Psoas muscle (tissue), 8 donors: Measurements from ENCODE around the gene PROSER2. TPM values are rescaled to one million over a fixed set of nuclear protein-coding genes. Genes with fewer than 3 reads are reported as not detected.

ENCODE experiments used
- ATAC-seq, 4 donors: fragments of 200-7000 bp; cut with Tn5 transposase; one replicate each; pipeline ENCODE4 v1.9.1; 2020; ENCODE audit warnings: moderate library complexity in 3 of 4, mild to moderate bottlenecking in 2 of 4
- DNase-seq, 2 donors: peaks; one replicate each; pipeline ENCODE4 v3.0.0-alpha.2; 2020
- H3K27ac ChIP-seq: fragments of 200-600 bp; one replicate; pipeline ENCODE4 v1.8.0; 2022
- H3K27me3 ChIP-seq, 3 donors: fragments of 200-600 bp in 1 of 3; one replicate each; pipeline versions ENCODE4 v1.6.1 to v1.8.0; 2013 to 2022; ENCODE audit warnings: low read length in 2 of 3, mild to moderate bottlenecking in 2 of 3, moderate library complexity in 1 of 3; ENCODE audit not compliant: insufficient read depth in 3 of 3
- H3K36me3 ChIP-seq, 2 donors: fragments of 200-600 bp in 1 of 2; one replicate each; pipeline versions ENCODE4 v1.6.1 to v1.8.0; 2013 to 2022; ENCODE audit warnings: low read depth in 1 of 2, mild to moderate bottlenecking in 1 of 2, moderate library complexity in 1 of 2; ENCODE audit not compliant: insufficient read depth in 1 of 2
- H3K4me1 ChIP-seq: fragments of 200-600 bp; one replicate; pipeline ENCODE4 v1.8.0; 2022
- H3K4me3 ChIP-seq: fragments of 200-600 bp; one replicate; pipeline ENCODE4 v1.8.0; 2022; ENCODE audit warnings: mild to moderate bottlenecking
- H3K9me3 ChIP-seq: fragments of 200-600 bp; one replicate; pipeline ENCODE4 v1.8.0; 2022
- WGBS, 3 donors: extraction: QIAGEN DNeasy Blood & Tissue Kit; methylation state at CpG; one replicate each; pipeline versions ENCODE4 v1.1.6 to v1.1.7; 2013; 5-methylcytosine and 5-hydroxymethylcytosine counted together
- intact Hi-C, 2 donors: fragments of 100-400 bp; cut with DNase I; formaldehyde crosslinking; loops; one replicate each; pipeline versions ENCODE4 v1.11.0 to v1.14.2; 2022
- polyA plus RNA-seq, 3 donors: library from polyadenylated mRNA; stranded (reverse); fragments of 200-250 nt; gene quantifications; one replicate each; pipeline ENCODE4 v1.2.3, GENCODE V29; 2013
- total RNA-seq, 4 donors: library from RNA; stranded (reverse); fragmentation: NEBNext Ultra II Directional in 2 of 4; extraction: Animal tissue kit (Norgen Biotek cat#: 25700) in 2 of 4; gene quantifications; one replicate each; pipeline versions ENCODE4 v1.2.1 to v1.2.4, GENCODE V29; 2021 to 2023
- TF ChIP-seq, protein P1 (sequence below): fragments of 200-600 bp; IDR thresholded peaks from one replicate; pipeline ENCODE4 v1.8.0; 2022; ENCODE audit warnings: antibody characterized with exemption
- donor health status: healthy with polysubstance abuse.
- donor health status: DM: no; HTN: no; CAD: no; lungs with moderate emphysema.
- donor health status: Bipolar disorder and iron deficiency.
- donor health status: healthy.
- donor health status: DM: yes; HTN: yes; CAD: no.
- donor health status: DM: no; HTN: no; CAD: no.
- donor health status: DM: no; HTN: no; CAD: no.
- donor health status: DM: yes; HTN: yes; CAD: no.

The PROSER2 gene
- total and polyA plus RNA-seq, 7 donors: 0.63 to 2.8 (median 1.2) TPM

DNA sequence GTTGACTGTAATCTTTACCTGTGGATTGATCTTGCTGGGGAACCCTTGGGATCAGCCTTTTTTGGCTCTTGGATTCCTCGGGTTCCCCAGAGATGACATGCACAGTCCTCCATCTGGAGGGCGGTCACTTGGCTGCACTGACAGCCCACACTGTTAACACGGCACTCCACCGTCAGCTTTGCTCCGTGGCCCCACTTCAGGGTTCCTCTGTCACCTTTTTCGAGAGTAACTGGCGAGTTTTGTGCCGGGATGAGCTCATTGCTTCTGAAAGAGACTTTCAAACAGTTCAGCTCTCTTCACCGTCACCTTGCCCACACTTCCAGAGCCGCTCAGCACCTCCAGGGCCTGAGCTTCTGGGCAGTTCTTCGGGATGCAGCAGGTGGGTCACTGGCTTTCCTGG, 42.4 kb downstream of the PROSER2 start:
- Histone ChIP-seq H3K27ac (no peak overlapping the region), H3K27me3 (no peaks in the 10 kb centered on the region), H3K4me1 (no peaks in the 10 kb centered on the region), H3K9me3 (no peaks in the 10 kb centered on the region), H3K4me3 (no peak overlapping the region), H3K36me3 (no peaks in the 10 kb centered on the region)
- WGBS, 3 donors: 76 to 80% (median 79%) methylated on average over 11 of the region's 11 CpGs
- no peak for DNase-seq
- intact Hi-C loops: no loop called here
- TF ChIP-seq, protein P1, sequence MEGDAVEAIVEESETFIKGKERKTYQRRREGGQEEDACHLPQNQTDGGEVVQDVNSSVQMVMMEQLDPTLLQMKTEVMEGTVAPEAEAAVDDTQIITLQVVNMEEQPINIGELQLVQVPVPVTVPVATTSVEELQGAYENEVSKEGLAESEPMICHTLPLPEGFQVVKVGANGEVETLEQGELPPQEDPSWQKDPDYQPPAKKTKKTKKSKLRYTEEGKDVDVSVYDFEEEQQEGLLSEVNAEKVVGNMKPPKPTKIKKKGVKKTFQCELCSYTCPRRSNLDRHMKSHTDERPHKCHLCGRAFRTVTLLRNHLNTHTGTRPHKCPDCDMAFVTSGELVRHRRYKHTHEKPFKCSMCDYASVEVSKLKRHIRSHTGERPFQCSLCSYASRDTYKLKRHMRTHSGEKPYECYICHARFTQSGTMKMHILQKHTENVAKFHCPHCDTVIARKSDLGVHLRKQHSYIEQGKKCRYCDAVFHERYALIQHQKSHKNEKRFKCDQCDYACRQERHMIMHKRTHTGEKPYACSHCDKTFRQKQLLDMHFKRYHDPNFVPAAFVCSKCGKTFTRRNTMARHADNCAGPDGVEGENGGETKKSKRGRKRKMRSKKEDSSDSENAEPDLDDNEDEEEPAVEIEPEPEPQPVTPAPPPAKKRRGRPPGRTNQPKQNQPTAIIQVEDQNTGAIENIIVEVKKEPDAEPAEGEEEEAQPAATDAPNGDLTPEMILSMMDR: no peak
- ATAC-seq: no peak

DNA sequence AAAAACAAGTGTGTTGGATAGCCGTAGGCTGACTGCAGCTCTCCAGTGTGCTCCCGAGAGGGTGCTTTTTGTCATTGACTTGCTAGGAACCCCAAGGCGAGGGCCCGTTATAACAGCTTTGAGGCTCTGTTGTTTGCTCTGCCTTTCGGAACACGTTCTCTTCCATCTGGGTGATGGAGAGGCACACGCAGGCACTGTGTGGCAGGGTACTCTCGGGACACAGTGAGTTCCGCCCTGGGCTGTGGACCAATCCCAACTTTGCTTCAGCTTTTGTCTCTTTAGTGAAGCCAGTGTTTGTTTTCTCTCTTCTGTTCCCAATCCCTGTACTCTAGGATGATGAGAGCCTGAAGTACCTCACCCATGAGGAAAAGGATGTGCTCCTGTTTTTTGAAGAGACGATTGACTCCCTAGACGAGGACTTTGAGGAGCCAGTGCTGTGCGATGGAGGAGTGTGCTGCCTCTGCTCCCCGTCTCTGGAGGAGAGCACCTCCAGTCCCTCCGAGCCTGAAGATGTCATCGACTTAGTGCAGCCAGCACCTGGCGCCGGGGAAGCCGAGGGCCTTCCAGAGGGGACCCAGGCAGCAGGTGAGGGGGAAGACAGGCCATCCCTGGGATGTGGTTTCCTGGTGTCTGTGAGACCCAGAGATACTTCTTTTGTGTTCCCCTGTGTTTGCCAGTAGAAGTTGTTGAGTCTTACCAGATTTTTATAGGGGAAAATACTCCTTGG, 43.2 kb downstream of the PROSER2 start:
- DNase-seq (no peak), ATAC-seq (no peak)
- WGBS, 3 donors: 91 to 97% (median 91%) methylated on average over 18 of the region's 18 CpGs
- TF ChIP-seq, protein P1: no peak
- Histone ChIP-seq H3K4me3 (no peak overlapping the region), H3K27me3 (no peaks in the 10 kb centered on the region), H3K9me3 (no peaks in the 10 kb centered on the region), H3K4me1 (no peaks in the 10 kb centered on the region), H3K36me3 (no peaks in the 10 kb centered on the region), H3K27ac (no peak overlapping the region)
- intact Hi-C loops: no loop called here

DNA sequence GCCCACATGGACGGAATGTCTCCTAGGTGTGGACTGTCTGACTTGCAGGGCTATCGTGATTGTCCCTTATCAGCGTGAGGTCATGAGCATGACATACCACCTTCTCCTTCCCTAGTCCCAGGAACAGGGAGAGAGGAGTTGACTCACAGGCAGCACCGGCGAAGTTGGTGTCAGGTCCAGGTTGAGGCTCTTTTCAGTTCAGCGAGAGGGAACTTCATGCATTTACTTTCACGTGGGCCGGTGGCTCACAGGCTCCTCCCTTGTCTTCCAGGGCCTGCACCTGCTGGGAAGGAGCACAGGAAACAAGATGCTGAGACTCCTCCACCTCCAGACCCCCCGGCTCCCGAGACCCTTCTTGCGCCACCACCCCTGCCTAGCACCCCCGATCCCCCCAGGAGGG, 46.1 kb downstream of the PROSER2 start:
- H3K27me3 ChIP-seq: no peaks in the 10 kb centered on the region
- ATAC-seq (peak in 1 of 4 donors; percentile 10), DNase-seq (no peak)
- 74 to 80% (median 75%) methylated on average over 12 of the region's 12 CpGs for WGBS, 3 donors
- peak overlapping the region; percentile 43 for H3K4me3 ChIP-seq
- H3K4me1 ChIP-seq: no peaks in the 10 kb centered on the region
- TF ChIP-seq, protein P1: no peak
- no peaks in the 10 kb centered on the region for H3K36me3 ChIP-seq
- peak overlapping the region; percentile 46 for H3K27ac ChIP-seq
- intact Hi-C loops: no loop called here
- H3K9me3 ChIP-seq: no peaks in the 10 kb centered on the region

DNA sequence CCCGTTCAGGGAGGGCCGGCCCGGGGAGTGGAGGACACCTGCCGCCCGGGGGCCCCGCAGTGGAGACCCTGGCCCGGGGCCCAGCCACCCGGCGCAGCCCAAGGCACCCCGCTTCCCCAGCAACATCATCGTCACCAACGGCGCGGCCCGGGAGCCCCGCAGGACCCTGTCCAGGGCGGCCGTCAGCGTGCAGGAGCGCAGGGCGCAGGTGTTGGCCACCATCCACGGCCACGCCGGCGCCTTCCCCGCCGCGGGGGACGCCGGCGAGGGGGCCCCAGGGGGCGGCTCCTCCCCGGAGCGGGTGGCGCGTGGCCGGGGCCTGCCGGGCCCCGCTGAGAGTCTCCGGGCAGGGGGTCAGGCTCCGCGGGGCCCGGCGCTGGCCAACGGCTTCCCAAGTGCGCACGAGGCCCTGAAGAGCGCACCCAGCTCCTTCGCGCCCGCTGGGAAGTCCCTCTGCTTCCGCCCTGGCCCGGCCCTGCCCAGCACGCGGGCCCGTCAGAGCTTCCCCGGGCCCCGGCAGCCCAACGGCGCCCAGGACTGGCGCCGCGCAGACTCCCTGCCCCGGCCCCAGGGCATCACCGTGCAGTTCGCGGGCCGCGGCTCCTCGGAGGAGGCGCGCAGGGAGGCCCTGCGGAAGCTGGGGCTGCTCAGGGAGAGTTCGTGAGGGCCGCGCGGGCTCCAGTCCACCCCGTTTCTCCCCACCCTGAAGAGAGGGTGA, 46.7 kb downstream of the PROSER2 start:
- peak overlapping the region; percentile 43 for H3K4me3 ChIP-seq
- TF ChIP-seq, protein P1: no peak
- no peaks in the 10 kb centered on the region for H3K27me3 ChIP-seq
- 11 to 13% (median 13%) methylated on average over 40 to 78 of the region's 78 CpGs for WGBS, 3 donors
- no peaks in the 10 kb centered on the region for H3K4me1 ChIP-seq
- intact Hi-C loops: no loop called here
- H3K27ac ChIP-seq: peak overlapping the region; percentile 46
- DNase-seq: peak in 1 of 2 donors; percentile 25
- H3K36me3 ChIP-seq: no peaks in the 10 kb centered on the region
- ATAC-seq: peak; percentile 57 to 68 (median 60)
- no peaks in the 10 kb centered on the region for H3K9me3 ChIP-seq
